HEK293 (cell line): Measurements from ENCODE around the gene THEM4.

Experiments used
- SP2 ChIP-seq: fragments of 450-650 bp; formaldehyde crosslinking; IDR thresholded peaks from 2 replicates; pipeline ENCODE4 v1.5.1; 2016; ENCODE audit warnings: missing biosample characterization, missing genetic modification characterization
- ZBTB7A ChIP-seq: fragments of 450-650 bp; formaldehyde crosslinking; IDR thresholded peaks from 2 replicates; pipeline ENCODE4 v1.5.1; 2016; ENCODE audit warnings: low read depth, missing biosample characterization, missing genetic modification characterization
- ZNF23 ChIP-seq: fragments of 450-650 bp; formaldehyde crosslinking; IDR thresholded peaks from 2 replicates; pipeline ENCODE4 v1.5.1; 2016; ENCODE audit warnings: missing biosample characterization, missing genetic modification characterization, borderline replicate concordance
- TF ChIP-seq, protein P1 (sequence below): fragments of 450-650 bp; formaldehyde crosslinking; IDR thresholded peaks from 2 replicates; pipeline ENCODE4 v1.5.1; 2016; ENCODE audit warnings: missing biosample characterization, missing genetic modification characterization

DNA sequence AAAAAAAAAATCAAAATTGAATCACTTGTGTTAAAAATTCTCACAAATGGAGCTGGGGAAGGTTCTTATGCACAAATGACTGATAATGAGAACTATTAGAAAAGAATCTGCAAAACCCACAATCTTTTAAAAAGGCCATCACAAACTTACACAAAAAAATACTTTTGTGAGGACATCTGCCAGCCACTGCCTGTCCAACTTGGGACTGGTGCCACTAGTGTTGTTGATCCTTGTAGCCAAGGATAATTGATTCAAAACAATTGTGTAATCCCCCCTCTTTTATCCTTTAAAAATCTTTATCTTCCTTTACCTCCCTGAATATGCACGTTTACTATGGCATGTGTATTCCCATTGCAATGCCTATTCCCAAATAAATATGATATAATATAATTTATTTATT lies 39.2 kb upstream of the THEM4 start:
- no peak for TF ChIP-seq SP2
- TF ChIP-seq, protein P1, sequence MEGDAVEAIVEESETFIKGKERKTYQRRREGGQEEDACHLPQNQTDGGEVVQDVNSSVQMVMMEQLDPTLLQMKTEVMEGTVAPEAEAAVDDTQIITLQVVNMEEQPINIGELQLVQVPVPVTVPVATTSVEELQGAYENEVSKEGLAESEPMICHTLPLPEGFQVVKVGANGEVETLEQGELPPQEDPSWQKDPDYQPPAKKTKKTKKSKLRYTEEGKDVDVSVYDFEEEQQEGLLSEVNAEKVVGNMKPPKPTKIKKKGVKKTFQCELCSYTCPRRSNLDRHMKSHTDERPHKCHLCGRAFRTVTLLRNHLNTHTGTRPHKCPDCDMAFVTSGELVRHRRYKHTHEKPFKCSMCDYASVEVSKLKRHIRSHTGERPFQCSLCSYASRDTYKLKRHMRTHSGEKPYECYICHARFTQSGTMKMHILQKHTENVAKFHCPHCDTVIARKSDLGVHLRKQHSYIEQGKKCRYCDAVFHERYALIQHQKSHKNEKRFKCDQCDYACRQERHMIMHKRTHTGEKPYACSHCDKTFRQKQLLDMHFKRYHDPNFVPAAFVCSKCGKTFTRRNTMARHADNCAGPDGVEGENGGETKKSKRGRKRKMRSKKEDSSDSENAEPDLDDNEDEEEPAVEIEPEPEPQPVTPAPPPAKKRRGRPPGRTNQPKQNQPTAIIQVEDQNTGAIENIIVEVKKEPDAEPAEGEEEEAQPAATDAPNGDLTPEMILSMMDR (tag by site-specific recombination) = no peak
- no peak for TF ChIP-seq ZNF23
- TF ChIP-seq ZBTB7A (tag by site-specific recombination) = no peak
